ENCODE results near the gene ULK2. TPM values are rescaled to one million over a fixed set of nuclear protein-coding genes. Genes with fewer than 3 reads are reported as not detected.
"Not testable (repeated sequence)": the region's sequence is repeated elsewhere in the genome, so short reads cannot be mapped to it uniquely, and the experiment has no call there.

The ULK2 gene
- total and polyA plus RNA-seq, 3 donors from 2014 or later: 69.2 to 112 (median 87.2) TPM

DNA sequence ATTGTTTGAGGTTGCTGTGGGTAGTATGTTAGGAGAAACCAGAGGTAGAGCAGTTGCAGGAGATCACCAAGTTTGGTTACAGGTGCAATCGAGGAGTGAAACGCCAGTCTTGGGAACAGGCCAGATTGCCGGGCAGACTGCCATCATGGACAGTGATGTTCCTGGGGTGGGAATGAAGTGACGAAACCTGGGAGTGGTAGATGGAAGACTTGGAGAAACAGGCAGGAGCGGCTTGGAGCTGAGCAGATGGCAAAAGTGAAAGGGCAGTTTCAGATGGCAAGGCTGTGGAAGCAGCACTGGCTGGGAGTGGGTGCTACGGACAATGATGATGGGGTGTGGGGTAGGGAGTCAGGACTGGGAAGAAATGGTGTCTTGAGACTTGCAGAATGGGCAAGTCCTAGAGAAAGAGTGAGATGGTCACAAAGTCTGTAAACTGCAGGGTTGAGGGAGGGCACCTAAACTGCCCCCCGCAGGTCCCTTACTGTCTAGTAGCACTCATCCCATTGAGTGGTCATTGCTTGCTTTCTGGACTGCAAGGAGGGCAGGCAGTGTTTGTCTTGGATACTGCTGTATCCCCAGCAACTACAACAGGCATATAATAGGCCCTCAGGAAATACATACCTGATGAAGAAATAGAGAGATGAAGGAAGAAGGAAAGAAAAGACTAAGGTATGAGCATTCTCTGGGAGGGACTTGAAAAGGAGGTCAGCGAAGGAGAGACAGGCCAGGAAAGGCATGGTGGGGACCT is 29.5 kb upstream of the ULK2 start:
- Histone ChIP-seq H3K4me1 (no peaks in the 10 kb centered on the region), H3K9me3 (no peaks in the 10 kb centered on the region), H3K27me3 (no peaks in the 10 kb centered on the region), H3K27ac (no peak overlapping the region), H3K4me3 (no peak overlapping the region), H3K36me3 (ENCODE audit: low read depth, missing control alignments) (no peaks in the 10 kb centered on the region)
- WGBS, 2 donors: 74 to 79% methylated on average over 8 of the region's 8 CpGs
- no peak for DNase-seq
- no peak for TF ChIP-seq POLR2A (IDR thresholded peaks at IDR 0.05)
- TF ChIP-seq, protein P1, sequence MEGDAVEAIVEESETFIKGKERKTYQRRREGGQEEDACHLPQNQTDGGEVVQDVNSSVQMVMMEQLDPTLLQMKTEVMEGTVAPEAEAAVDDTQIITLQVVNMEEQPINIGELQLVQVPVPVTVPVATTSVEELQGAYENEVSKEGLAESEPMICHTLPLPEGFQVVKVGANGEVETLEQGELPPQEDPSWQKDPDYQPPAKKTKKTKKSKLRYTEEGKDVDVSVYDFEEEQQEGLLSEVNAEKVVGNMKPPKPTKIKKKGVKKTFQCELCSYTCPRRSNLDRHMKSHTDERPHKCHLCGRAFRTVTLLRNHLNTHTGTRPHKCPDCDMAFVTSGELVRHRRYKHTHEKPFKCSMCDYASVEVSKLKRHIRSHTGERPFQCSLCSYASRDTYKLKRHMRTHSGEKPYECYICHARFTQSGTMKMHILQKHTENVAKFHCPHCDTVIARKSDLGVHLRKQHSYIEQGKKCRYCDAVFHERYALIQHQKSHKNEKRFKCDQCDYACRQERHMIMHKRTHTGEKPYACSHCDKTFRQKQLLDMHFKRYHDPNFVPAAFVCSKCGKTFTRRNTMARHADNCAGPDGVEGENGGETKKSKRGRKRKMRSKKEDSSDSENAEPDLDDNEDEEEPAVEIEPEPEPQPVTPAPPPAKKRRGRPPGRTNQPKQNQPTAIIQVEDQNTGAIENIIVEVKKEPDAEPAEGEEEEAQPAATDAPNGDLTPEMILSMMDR (IDR thresholded peaks at IDR 0.05): no peak
- intact Hi-C loops (cut with DNase I; ENCODE audit: low total_unique reads): no loop called here

DNA sequence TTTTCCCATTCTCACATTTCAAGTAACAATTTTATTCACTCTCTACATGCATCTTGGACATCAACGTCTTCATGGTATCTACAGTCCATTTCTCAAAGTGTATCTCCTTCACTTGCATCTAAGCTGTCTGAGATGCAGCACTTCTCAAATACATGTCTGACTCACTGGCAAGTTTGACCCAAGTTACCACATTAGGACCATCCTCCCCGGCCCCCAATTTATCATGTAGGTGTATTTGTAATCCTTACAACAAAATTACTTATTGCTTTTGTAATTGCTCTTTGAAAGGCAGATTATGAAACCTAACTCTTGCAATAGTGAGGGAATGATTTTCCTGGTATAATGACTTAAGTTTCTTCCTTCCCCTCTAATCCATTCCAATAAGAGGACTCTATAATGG is 28.9 kb upstream of the ULK2 start:
- WGBS, 2 donors: 83 to 88% methylated on average over 2 of the region's 2 CpGs
- Histone ChIP-seq H3K9me3 (no peaks in the 10 kb centered on the region), H3K27ac (no peak overlapping the region), H3K4me1 (no peaks in the 10 kb centered on the region), H3K27me3 (no peaks in the 10 kb centered on the region), H3K36me3 (ENCODE audit: low read depth, missing control alignments) (no peaks in the 10 kb centered on the region), H3K4me3 (no peak overlapping the region)
- intact Hi-C loops (cut with DNase I; ENCODE audit: low total_unique reads): no loop called here
- DNase-seq: no peak
- TF ChIP-seq, protein P1 (IDR thresholded peaks at IDR 0.05): no peak
- TF ChIP-seq POLR2A (IDR thresholded peaks at IDR 0.05): no peak

DNA sequence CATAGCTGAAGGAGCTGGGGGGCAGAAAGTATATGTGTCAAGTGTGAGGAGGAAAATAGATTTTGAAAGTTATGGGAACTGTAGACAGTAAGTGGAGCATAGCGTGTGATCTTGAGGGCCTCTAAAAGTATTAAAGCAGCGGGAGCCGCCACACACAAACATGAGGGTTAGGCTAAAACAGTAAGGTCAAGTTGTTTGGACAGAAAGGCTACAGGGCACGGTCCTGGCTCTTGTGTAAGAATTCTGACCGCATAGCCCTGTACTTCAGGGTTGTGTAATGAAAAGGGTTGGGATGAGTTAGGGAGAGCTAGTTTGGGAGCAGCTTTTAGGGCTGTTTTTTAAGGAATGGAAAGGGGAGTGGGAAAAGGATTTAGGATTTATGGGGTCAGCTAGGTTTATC is 22.8 kb upstream of the ULK2 start:
- H3K9me3 ChIP-seq; intact Hi-C loops (cut with DNase I; ENCODE audit: low total_unique reads); H3K27ac ChIP-seq; H3K4me1 ChIP-seq; H3K36me3 ChIP-seq (ENCODE audit: low read depth, missing control alignments); H3K4me3 ChIP-seq; DNase-seq; H3K27me3 ChIP-seq: not testable (repeated sequence)
- 90 to 94% methylated on average over 5 of the region's 5 CpGs for WGBS, 2 donors

DNA sequence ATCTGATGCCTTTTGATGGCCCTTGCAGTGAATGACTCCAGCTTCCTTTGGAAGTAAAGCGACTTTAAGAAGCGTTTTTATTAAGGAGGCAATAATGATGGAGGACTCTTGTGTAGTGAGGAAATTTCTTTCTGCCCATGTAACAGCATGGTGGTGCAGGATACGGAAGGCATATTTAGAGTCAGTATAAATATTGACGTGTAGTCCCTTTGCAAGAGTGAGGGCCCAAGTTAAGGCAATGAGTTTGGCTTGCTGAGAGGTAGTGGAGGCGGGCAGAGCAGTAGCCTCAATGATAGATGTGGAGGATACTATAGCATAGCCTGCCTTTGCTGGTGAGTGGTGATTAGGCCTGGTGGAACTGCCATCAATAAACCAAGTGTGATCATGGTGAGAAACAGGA is 22.3 kb upstream of the ULK2 start:
- H3K36me3 ChIP-seq (ENCODE audit: low read depth, missing control alignments); intact Hi-C loops (cut with DNase I; ENCODE audit: low total_unique reads); H3K4me3 ChIP-seq; H3K27me3 ChIP-seq; DNase-seq; H3K9me3 ChIP-seq; H3K4me1 ChIP-seq; H3K27ac ChIP-seq: not testable (repeated sequence)
- WGBS, 2 donors: 90 to 98% methylated on average over 5 of the region's 5 CpGs

DNA sequence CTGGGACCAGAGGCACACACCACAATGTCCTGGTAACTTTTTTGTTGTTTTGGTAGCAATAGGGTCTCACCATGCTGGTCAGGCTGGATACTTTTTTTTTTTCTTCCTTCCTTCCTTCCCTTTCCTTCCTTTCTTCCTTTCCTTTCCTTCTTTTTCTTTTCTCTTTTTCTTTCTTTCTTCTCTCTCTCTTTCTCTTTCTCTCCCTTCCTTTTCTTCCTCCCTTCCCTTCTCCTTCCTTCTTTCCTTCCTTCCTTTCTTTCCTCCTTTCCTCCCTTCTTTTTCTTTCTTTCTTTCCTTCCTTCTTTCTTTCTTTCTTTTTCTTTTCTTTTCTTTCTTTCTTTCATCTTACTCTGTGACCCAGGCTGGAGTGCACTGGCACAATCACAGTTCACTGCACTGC is 18.4 kb upstream of the ULK2 start:
- no peaks in the 10 kb centered on the region for H3K9me3 ChIP-seq
- H3K4me1 ChIP-seq: no peaks in the 10 kb centered on the region
- no peak for DNase-seq
- no peak overlapping the region for H3K4me3 ChIP-seq
- H3K36me3 ChIP-seq (ENCODE audit: low read depth, missing control alignments): no peaks in the 10 kb centered on the region
- intact Hi-C loops (cut with DNase I; ENCODE audit: low total_unique reads): no loop called here
- H3K27ac ChIP-seq: no peak overlapping the region
- TF ChIP-seq, protein P1 (IDR thresholded peaks at IDR 0.05): no peak
- H3K27me3 ChIP-seq: no peaks in the 10 kb centered on the region

DNA sequence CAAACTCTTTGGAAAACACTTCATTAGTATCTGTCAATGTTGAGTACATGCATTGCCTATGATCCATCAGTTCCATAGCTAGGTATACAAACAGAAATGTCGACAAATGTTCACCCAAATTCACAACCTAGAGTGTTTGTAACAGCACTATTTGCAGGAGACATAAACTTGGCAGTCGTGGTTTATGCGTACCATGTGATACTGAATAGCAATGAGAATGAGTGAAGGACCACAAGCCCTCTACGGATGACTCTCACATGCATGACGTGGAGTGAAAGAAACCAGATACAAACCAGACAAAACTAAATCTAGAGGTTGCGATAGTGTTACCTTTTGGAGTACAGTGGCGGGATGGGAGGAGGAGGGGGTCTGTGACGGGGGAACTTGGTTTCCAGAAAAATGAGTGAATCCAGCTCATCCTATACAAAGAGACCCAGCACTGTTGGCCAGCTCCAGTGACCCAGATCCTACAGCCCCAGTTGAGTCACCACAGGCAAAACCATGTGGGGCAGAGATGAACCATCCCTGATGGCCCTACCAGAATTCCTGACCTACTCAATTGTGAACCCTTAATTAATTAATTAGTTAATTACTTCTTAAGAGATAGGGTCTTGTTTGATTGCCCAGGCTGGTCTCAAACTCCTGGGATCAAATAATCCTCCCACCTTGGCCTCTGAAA is 15.9 kb upstream of the ULK2 start:
- Histone ChIP-seq H3K27me3 (no peaks in the 10 kb centered on the region), H3K4me1 (no peaks in the 10 kb centered on the region), H3K4me3 (no peak overlapping the region), H3K36me3 (ENCODE audit: low read depth, missing control alignments) (no peaks in the 10 kb centered on the region), H3K27ac (no peak overlapping the region), H3K9me3 (no peaks in the 10 kb centered on the region)
- no peak for DNase-seq
- intact Hi-C loops (cut with DNase I; ENCODE audit: low total_unique reads): no loop called here
- TF ChIP-seq, protein P1 (IDR thresholded peaks at IDR 0.05): no peak
- no peak for TF ChIP-seq POLR2A (IDR thresholded peaks at IDR 0.05)
- WGBS, 2 donors: 52 to 72% methylated on average over 6 to 8 of the region's 8 CpGs

Measured in testis (tissue), 3 donors.